ENCODE measurements around the gene LYAR. TPM values are rescaled to one million over a fixed set of nuclear protein-coding genes. Genes with fewer than 3 reads are reported as not detected.
"Not testable (repeated sequence)": the region's sequence is repeated elsewhere in the genome, so short reads cannot be mapped to it uniquely, and the experiment has no call there.

LYAR gene
- total RNA-seq, 1 experiment from 2014 or later = 49.3 TPM

GRCh38 chr4:4259484-4260100, 30.4 kb downstream of the LYAR start:
- POLR2A ChIA-PET (ENCODE audit: low non-redundant PET) = no interaction called here
- CTCF ChIA-PET = interaction anchor here (0.9 kb wide), 1 partner anchor 77 kb away, joined by 3 read pairs; no protein-coding TSS in a partner anchor
- TF ChIP-seq EZH2 (IDR thresholded peaks at IDR 0.05; ENCODE audit: borderline replicate concordance, low read depth, low read length, poor library complexity, severe bottlenecking) (no peak), CTCF (conservative IDR thresholded peaks at IDR 0.05; ENCODE audit: low read depth, low read length) (no peak)

GRCh38 chr4:4257705-4258104, 32.2 kb downstream of the LYAR start:
- BruUV-seq (replicated peaks); DNase-seq (ENCODE audit: low spot score); H3K9me3 ChIP-seq (ENCODE audit: low read depth, low read length, poor library complexity, severe bottlenecking); H3K4me1 ChIP-seq (ENCODE audit: insufficient read depth, low read length, poor library complexity, severe bottlenecking); POLR2A ChIA-PET (ENCODE audit: low non-redundant PET); H3K27ac ChIP-seq (ENCODE audit: low read depth, low read length, poor library complexity, severe bottlenecking); H3K4me3 ChIP-seq (ENCODE audit: low read depth, low read length, poor library complexity, severe bottlenecking); H3K36me3 ChIP-seq (ENCODE audit: insufficient read depth, low read length, poor library complexity, severe bottlenecking); H3K27me3 ChIP-seq (replicated peaks; ENCODE audit: insufficient read depth, low read depth, low read length, poor library complexity); CTCF ChIA-PET: not testable (repeated sequence)
- intact Hi-C loops (cut with micrococcal nuclease; ENCODE audit: unreplicated experiment) = loop anchor here (10.0 kb wide), 1 partner anchor 177 kb away; no protein-coding TSS in a partner anchor

More at GRCh38 chr4:4259484-4260100, 30.4 kb downstream of the LYAR start:
- H3K36me3 ChIP-seq (ENCODE audit: insufficient read depth, low read length, poor library complexity, severe bottlenecking) = no peaks in the 10 kb centered on the region
- no peaks in the 10 kb centered on the region for H3K9me3 ChIP-seq (ENCODE audit: low read depth, low read length, poor library complexity, severe bottlenecking)
- H3K4me1 ChIP-seq (ENCODE audit: insufficient read depth, low read length, poor library complexity, severe bottlenecking) = no peaks in the 10 kb centered on the region
- no peak overlapping the region for H3K27ac ChIP-seq (ENCODE audit: low read depth, low read length, poor library complexity, severe bottlenecking)
- no peaks in the 10 kb centered on the region for H3K27me3 ChIP-seq (replicated peaks; ENCODE audit: insufficient read depth, low read depth, low read length, poor library complexity)
- intact Hi-C loops (cut with micrococcal nuclease; ENCODE audit: unreplicated experiment) = loop anchor here (10.0 kb wide), 1 partner anchor 175 kb away; no protein-coding TSS in a partner anchor
- no peak overlapping the region for H3K4me3 ChIP-seq (ENCODE audit: low read depth, low read length, poor library complexity, severe bottlenecking)
- DNase-seq (ENCODE audit: low spot score) = no peak
- no TSS peak for BruUV-seq (replicated peaks)

- no peak for TF ChIP-seq EZH2 (IDR thresholded peaks at IDR 0.05; ENCODE audit: borderline replicate concordance, low read depth, low read length, poor library complexity, severe bottlenecking)
- no peak for TF ChIP-seq CTCF (conservative IDR thresholded peaks at IDR 0.05; ENCODE audit: low read depth, low read length)
- H3K27me3 ChIP-seq (replicated peaks; ENCODE audit: insufficient read depth, low read depth, low read length, poor library complexity) = no peaks in the 10 kb centered on the region
- no peak overlapping the region for H3K4me3 ChIP-seq (ENCODE audit: low read depth, low read length, poor library complexity, severe bottlenecking)
- no TSS peak for BruUV-seq (replicated peaks)
- no peaks in the 10 kb centered on the region for H3K9me3 ChIP-seq (ENCODE audit: low read depth, low read length, poor library complexity, severe bottlenecking)
- peak; percentile 17 for DNase-seq (ENCODE audit: low spot score)
- no peak overlapping the region for H3K27ac ChIP-seq (ENCODE audit: low read depth, low read length, poor library complexity, severe bottlenecking)
- POLR2A ChIA-PET (ENCODE audit: low non-redundant PET) = no interaction called here
- H3K4me1 ChIP-seq (ENCODE audit: insufficient read depth, low read length, poor library complexity, severe bottlenecking) = no peaks in the 10 kb centered on the region
- H3K36me3 ChIP-seq (ENCODE audit: insufficient read depth, low read length, poor library complexity, severe bottlenecking) = no peaks in the 10 kb centered on the region
- CTCF ChIA-PET = no interaction called here
- intact Hi-C loops (cut with micrococcal nuclease; ENCODE audit: unreplicated experiment) = loop anchor here (10.0 kb wide), 1 partner anchor 178 kb away; no protein-coding TSS in a partner anchor
These were observed 33.2 kb downstream of the LYAR start for GRCh38 chr4:4256799-4257198.

- CTCF ChIA-PET = no interaction called here
- intact Hi-C loops (cut with micrococcal nuclease; ENCODE audit: unreplicated experiment) = loop anchor here (10.0 kb wide), 1 partner anchor 180 kb away; no protein-coding TSS in a partner anchor
- no TSS peak for BruUV-seq (replicated peaks)
These were observed 35.3 kb downstream of the LYAR start for GRCh38 chr4:4254666-4255065.

More at GRCh38 chr4:4254666-4255065, 35.3 kb downstream of the LYAR start:
- DNase-seq (ENCODE audit: low spot score) = no peak
- Histone ChIP-seq H3K4me1 (ENCODE audit: insufficient read depth, low read length, poor library complexity, severe bottlenecking) (no peaks in the 10 kb centered on the region), H3K9me3 (ENCODE audit: low read depth, low read length, poor library complexity, severe bottlenecking) (no peaks in the 10 kb centered on the region), H3K27ac (ENCODE audit: low read depth, low read length, poor library complexity, severe bottlenecking) (no peak overlapping the region), H3K36me3 (ENCODE audit: insufficient read depth, low read length, poor library complexity, severe bottlenecking) (no peaks in the 10 kb centered on the region), H3K27me3 (replicated peaks; ENCODE audit: insufficient read depth, low read depth, low read length, poor library complexity) (no peaks in the 10 kb centered on the region), H3K4me3 (ENCODE audit: low read depth, low read length, poor library complexity, severe bottlenecking) (no peak overlapping the region)
- POLR2A ChIA-PET (ENCODE audit: low non-redundant PET) = no interaction called here
- TF ChIP-seq EZH2 (IDR thresholded peaks at IDR 0.05; ENCODE audit: borderline replicate concordance, low read depth, low read length, poor library complexity, severe bottlenecking) (no peak), CTCF (conservative IDR thresholded peaks at IDR 0.05; ENCODE audit: low read depth, low read length) (no peak)

Data from A673 (cell line).